Endothelial cell of umbilical vein (primary cell): Measurements from ENCODE around the gene ATF5.
"Not testable (repeated sequence)": the region's sequence is repeated elsewhere in the genome, so short reads cannot be mapped to it uniquely, and the experiment has no call there.

Experiments used
- CTCF ChIP-seq, 2 donors: IDR thresholded peaks; 1 replicate in 1 of 2; 2 replicates in 1 of 2; pipeline ENCODE4 v1.5.1; 2011; ENCODE audit warnings: low read length in 2 of 2, mild to moderate bottlenecking in 2 of 2, moderate library complexity in 2 of 2, control low read depth in 1 of 2, inconsistent platforms in 1 of 2, low read depth in 1 of 2; ENCODE audit not compliant: insufficient read depth in 1 of 2; ENCODE audit errors: extremely low read depth in 1 of 2
- EZH2 ChIP-seq: IDR thresholded peaks from 2 replicates; pipeline ENCODE4 v1.6.1; 2012; ENCODE audit warnings: borderline replicate concordance, low read depth, mild to moderate bottlenecking, moderate library complexity, low read length, inconsistent platforms; ENCODE audit not compliant: severe bottlenecking
- POLR2A ChIP-seq: IDR thresholded peaks from 2 replicates; pipeline ENCODE4 v1.6.1; 2012; ENCODE audit warnings: low read depth, mild to moderate bottlenecking, control low read depth, low read length
- TF ChIP-seq, protein P1 (sequence below): IDR thresholded peaks from 2 replicates; pipeline ENCODE4 v1.6.1; 2011; ENCODE audit not compliant: insufficient read depth, insufficient read length

GRCh38 chr19:49959892-49960291 is 30.9 kb downstream of the ATF5 start:
- not testable (repeated sequence) for TF ChIP-seq CTCF (IDR thresholded peaks at IDR 0.05; ENCODE audit: extremely low read depth in 1 of 2, insufficient read depth in 1 of 2, low read depth in 1 of 2, low read length in 2 of 2); EZH2; POLR2A
- TF ChIP-seq, protein P1, sequence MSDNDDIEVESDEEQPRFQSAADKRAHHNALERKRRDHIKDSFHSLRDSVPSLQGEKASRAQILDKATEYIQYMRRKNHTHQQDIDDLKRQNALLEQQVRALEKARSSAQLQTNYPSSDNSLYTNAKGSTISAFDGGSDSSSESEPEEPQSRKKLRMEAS: not testable (repeated sequence)
